GM12874 (cell line): Measurements from ENCODE around the gene CLOCK.

Source experiments
- TF ChIP-seq, protein P1 (sequence below): IDR thresholded peaks from 2 replicates; pipeline ENCODE4 v1.5.1; 2011; ENCODE audit warnings: low read depth, mild to moderate bottlenecking, control low read depth, low read length, moderate library complexity; ENCODE audit not compliant: insufficient read depth

The CLOCK gene

DNA sequence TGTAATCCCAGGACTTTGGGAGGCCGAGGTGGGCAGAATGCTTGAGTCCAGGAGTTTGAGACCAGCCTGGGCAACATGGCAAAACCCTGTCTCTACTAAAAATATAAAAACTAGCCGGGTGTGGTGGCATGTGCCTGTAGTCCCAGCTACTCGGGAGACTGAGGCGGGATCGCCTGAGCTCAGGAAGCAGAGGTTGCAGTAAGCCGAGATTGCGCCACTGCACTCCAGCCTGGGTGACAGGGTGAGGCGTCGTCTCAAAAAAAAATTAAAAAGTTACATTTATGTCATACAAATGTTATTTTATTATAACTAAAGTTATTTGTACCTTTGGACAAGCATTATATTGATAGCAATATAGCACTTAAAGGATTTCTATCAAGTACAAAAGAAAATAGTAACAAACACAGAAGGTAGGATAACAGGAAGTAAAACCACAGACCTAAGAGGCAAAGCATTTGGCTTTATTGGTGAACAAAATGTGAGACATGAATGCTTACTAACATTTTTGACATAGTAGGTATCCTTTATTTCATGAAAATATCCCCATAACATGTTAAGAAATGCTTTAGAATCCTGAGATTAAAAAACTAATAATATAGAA, 99.5 kb downstream of the CLOCK start:
- TF ChIP-seq, protein P1, sequence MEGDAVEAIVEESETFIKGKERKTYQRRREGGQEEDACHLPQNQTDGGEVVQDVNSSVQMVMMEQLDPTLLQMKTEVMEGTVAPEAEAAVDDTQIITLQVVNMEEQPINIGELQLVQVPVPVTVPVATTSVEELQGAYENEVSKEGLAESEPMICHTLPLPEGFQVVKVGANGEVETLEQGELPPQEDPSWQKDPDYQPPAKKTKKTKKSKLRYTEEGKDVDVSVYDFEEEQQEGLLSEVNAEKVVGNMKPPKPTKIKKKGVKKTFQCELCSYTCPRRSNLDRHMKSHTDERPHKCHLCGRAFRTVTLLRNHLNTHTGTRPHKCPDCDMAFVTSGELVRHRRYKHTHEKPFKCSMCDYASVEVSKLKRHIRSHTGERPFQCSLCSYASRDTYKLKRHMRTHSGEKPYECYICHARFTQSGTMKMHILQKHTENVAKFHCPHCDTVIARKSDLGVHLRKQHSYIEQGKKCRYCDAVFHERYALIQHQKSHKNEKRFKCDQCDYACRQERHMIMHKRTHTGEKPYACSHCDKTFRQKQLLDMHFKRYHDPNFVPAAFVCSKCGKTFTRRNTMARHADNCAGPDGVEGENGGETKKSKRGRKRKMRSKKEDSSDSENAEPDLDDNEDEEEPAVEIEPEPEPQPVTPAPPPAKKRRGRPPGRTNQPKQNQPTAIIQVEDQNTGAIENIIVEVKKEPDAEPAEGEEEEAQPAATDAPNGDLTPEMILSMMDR = no peak

DNA sequence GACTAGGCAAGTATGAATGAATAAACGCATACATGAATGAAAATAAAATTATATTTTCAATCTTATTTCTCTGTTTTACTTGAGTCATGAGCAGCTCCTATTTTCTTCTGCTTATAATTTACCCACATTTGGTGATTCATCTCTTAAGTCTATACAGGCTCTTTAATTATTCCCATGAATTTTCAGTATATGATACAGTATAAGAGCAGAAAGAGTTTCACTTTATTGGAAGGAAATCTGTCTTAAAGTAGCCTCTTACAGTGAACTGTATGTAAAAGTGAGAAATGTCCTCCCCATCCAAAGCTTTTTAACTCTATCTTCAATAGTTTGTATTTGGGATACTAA, 100.2 kb downstream of the CLOCK start:
- TF ChIP-seq, protein P1 = no peak

DNA sequence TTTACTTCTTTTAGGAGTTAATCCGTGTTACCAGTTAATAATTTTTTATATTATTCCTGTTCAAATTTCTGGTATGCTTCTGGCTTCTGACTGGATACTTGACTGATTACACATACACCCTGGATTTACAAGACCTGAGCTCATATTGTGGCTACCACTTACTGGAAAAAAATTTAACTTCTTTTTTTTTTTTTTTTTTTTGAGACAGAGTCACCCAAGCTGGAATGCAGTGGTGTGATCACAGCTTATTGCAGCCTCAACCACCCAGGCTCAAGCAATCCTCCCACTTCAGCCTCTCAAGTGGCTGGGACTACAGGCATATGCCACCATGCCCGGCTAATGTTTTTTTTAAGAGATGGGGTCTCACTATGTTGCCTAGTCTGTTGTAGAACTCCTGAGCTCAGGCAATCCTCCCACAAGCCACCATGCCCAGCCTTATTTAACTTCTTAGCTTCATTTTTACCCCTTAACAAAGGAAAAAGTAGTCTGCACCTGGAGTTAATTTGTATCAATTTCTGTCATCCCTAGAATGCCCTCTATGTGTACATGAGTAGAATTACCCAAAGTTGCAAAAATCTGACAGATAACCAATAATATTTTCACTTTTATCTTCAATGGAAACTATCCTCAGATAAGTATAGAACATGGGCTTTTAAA, 100.7 kb downstream of the CLOCK start:
- TF ChIP-seq, protein P1 = no peak

DNA sequence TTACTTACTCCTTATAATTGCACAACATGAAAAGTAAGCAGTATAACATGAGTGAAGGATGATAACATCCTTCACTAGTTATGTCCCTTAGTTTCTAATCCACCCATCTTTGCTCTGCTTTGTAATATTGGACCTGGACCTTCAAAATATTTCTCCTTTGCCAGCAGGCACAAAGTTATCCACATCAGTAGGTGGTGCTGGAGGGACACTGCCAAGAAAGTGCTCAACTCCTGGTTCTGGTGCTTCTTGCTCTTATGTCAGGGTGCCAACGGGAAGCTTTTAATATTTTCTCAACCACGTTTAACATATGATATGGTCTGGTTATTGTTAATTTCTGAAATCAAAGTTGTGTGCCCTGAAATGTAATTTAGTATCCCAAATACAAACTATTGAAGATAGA, 101.9 kb downstream of the CLOCK start:
- TF ChIP-seq, protein P1 = no peak

DNA sequence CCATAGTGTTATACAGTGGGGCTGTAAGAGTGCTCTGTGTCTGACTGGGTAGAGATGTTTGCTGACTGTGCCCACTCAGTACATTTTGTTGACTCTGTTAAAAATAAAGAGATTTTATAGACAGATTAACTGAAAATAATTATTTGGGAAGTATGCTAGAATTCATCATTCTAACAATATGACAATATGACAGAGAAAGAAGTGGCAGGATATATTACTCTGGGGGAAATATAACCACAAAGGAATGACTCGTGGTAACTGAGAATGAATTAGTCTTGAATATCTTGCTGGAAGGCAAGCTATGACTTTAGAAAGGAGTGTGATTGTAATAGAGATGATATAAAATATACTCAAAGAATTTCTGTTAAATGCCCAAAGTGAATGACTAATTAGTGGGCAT, 104.2 kb downstream of the CLOCK start:
- TF ChIP-seq, protein P1 = no peak

DNA sequence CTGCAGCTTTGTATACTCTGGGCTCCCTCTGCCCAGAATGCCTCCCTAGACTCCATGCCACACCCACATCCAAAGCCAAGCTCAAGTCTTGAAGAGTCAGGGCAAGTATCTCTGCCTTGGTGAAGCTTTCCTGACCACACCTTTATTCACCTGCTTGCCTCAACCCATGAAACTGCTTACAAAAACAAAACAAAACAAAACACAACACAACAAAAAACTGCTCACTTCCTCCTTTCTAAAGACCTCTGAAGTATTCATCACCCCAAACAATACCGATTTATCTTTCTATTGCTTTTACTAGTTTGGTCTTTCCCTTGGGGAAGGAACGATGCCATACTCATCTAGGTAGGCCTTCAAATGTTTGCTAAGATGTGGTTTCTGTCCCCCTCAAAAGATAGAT, 105.9 kb downstream of the CLOCK start:
- TF ChIP-seq, protein P1 = no peak

DNA sequence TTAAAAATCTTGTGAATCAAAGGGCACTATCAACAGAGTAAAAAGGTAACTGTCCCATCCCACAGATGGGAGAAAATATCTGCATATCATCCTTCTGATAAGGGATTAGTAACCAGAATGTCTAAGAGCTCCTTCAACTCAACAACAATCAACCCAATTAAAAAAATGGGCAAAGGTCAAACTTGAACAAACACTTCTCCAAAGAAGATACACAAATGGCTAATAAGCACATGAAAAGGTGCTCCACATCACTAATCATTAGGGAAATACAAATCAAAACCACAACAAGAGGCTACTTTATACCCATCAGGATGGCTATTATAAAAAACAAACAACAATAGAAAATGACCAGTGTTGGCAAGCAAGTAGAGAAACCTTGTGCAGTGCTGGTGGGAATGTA, 107.7 kb downstream of the CLOCK start:
- TF ChIP-seq, protein P1 = no peak
